Testis (tissue), 3 donors: ENCODE data around the gene KL. TPM values are rescaled to one million over a fixed set of nuclear protein-coding genes. Genes with fewer than 3 reads are reported as not detected.

Source experiments
- DNase-seq: peaks from one replicate; pipeline ENCODE4 v3.0.0-alpha.2; 2019
- H3K27ac ChIP-seq, 2 donors: fragments of 200-600 bp; sonication (generic); one replicate each; pipeline ENCODE4 v1.5.1; 2019
- H3K27me3 ChIP-seq: fragments of 200-600 bp; sonication (generic); one replicate; pipeline ENCODE4 v1.5.1; 2019
- H3K36me3 ChIP-seq: fragments of 200-600 bp; sonication (generic); one replicate; pipeline ENCODE4 v1.5.1; 2017; ENCODE audit warnings: low read depth; ENCODE audit errors: missing control alignments
- H3K4me1 ChIP-seq: fragments of 200-600 bp; sonication (generic); one replicate; pipeline ENCODE4 v1.5.1; 2019
- H3K4me3 ChIP-seq, 2 donors: fragments of 200-600 bp; sonication (generic); one replicate each; pipeline ENCODE4 v1.5.1; 2017 to 2019
- H3K9me3 ChIP-seq: fragments of 200-600 bp; sonication (generic); one replicate; pipeline ENCODE4 v1.5.1; 2017
- POLR2A ChIP-seq: fragments of 450-650 bp; IDR thresholded peaks from one replicate; pipeline ENCODE4 v1.6.1; 2017; ENCODE audit warnings: antibody characterized with exemption, mild to moderate bottlenecking, moderate library complexity
- WGBS, 2 donors: methylation state at CpG; one replicate each; pipeline ENCODE4 v1.1.5; 2018; 5-methylcytosine and 5-hydroxymethylcytosine counted together
- intact Hi-C: fragments of 100-400 bp; cut with DNase I; formaldehyde crosslinking; loops from one replicate; pipeline ENCODE4 v1.15.1; 2023; ENCODE audit warnings: low total_unique reads
- polyA plus RNA-seq: library from polyadenylated mRNA; stranded (reverse); fragments of 350-450 nt; fragmentation: Illumina TruSeq; extraction: RNeasy Lipid Tissue Mini Kit (QIAGEN cat#74804); gene quantifications from one replicate; pipeline ENCODE4 v1.2.3, GENCODE V29; 2014; ENCODE audit warnings: low read depth, low replicate concordance; ENCODE audit not compliant: insufficient read depth
- total RNA-seq, 2 donors: library from RNA; depleted of rRNA; stranded (reverse); fragments of >200 nt; gene quantifications; one replicate each; pipeline ENCODE4 v1.2.3, GENCODE V29; 2016
- TF ChIP-seq, protein P1 (sequence below), 3 experiments: fragments of 450-650 bp in 2 of 3; fragments of 200-600 bp in 1 of 3; sonication (generic) in 1 of 3; IDR thresholded peaks; one replicate each; pipeline ENCODE4 v1.5.1; 2016 to 2019; ENCODE audit warnings: antibody characterized with exemption in 3 of 3, mild to moderate bottlenecking in 2 of 3, moderate library complexity in 1 of 3

Gene KL
- total and polyA plus RNA-seq, 3 donors from 2014 or later, result 0.81 to 1.6 (median 1.1) TPM

DNA sequence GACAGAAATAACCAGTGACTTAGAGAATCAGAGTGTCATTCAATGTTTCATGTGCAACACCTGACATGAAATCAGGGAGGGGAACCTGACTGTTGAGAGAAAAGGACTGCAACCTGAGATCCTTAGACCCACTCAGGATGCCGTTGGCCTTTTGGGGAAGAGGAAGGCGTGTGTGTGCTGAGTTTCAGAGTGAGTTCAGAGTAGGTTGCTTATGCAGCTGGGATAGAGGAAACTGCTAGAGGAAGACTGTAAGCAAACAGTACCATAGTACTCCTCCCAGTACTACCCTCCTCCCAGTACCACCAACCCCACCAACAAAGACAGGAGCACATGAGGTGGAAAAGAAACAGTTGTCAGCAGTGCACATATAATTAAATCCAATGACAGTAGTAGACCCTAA, 63.7 kb downstream of the KL start:
- intact Hi-C loops, result no loop called here
- no peaks in the 10 kb centered on the region for H3K27me3 ChIP-seq
- 80 to 81% methylated on average over 2 of the region's 2 CpGs for WGBS, 2 donors
- no peak overlapping the region for H3K4me3 ChIP-seq
- no peaks in the 10 kb centered on the region for H3K36me3 ChIP-seq
- no peak for TF ChIP-seq POLR2A
- TF ChIP-seq, protein P1, sequence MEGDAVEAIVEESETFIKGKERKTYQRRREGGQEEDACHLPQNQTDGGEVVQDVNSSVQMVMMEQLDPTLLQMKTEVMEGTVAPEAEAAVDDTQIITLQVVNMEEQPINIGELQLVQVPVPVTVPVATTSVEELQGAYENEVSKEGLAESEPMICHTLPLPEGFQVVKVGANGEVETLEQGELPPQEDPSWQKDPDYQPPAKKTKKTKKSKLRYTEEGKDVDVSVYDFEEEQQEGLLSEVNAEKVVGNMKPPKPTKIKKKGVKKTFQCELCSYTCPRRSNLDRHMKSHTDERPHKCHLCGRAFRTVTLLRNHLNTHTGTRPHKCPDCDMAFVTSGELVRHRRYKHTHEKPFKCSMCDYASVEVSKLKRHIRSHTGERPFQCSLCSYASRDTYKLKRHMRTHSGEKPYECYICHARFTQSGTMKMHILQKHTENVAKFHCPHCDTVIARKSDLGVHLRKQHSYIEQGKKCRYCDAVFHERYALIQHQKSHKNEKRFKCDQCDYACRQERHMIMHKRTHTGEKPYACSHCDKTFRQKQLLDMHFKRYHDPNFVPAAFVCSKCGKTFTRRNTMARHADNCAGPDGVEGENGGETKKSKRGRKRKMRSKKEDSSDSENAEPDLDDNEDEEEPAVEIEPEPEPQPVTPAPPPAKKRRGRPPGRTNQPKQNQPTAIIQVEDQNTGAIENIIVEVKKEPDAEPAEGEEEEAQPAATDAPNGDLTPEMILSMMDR (IDR thresholded peaks at IDR 0.05), result no peak
- no peaks in the 10 kb centered on the region for H3K4me1 ChIP-seq
- H3K9me3 ChIP-seq, result no peaks in the 10 kb centered on the region
- H3K27ac ChIP-seq, result no peak overlapping the region
- DNase-seq, result no peak

DNA sequence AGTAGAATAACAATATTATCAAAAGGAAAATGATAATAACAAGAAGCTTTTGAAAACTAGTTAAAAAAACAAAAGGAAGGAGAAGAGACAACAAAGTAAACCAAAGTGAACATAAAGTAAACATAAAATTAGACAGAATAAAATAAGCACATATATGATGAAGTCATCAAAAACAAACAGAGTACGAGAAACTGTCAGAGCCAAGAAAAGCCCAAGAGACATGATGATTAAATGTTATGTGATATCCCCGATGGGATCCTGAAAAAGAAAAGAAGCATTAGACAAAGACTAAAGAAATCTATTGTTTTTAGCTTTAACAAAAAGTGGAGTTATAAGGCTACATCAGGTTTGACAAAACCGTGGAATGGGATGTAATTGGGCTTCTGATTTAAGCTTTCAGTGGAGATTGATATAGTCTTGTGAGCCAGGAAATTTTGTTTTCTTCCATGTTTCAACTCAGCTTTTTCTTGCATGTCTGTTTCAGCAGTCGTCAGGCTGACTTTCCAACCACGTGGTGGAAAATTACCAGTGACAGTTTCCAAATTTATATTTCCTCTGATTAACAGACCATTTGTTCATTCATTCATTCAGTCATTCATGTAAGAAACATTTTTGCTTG, 64.9 kb downstream of the KL start:
- WGBS, 2 donors, result 53 to 56% methylated on average over 5 of the region's 5 CpGs
- Histone ChIP-seq H3K4me1 (no peaks in the 10 kb centered on the region), H3K9me3 (no peaks in the 10 kb centered on the region), H3K36me3 (no peaks in the 10 kb centered on the region), H3K27me3 (no peaks in the 10 kb centered on the region), H3K4me3 (no peak overlapping the region), H3K27ac (no peak overlapping the region)
- intact Hi-C loops, result no loop called here
- DNase-seq, result no peak
- TF ChIP-seq, protein P1 (IDR thresholded peaks at IDR 0.05), result no peak
- TF ChIP-seq POLR2A, result no peak

DNA sequence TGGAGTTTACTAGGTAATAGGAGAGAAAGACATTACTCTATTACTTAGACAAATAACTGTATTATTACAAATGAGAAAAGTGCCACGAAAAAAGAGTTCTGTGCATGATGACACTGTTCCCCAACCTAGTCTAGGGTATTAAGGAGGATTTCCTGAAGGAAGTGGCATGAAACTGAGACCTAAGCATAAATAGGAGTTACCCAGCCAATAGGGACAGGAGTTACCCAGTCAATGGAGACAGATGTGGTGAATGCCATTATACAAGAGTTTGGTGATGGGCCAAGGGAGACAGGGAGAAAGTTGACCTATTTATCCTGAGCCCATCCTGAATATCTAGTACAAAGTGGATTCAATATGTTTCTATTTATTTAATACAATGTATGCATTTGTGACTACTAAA, 65.4 kb downstream of the KL start:
- TF ChIP-seq, protein P1 (IDR thresholded peaks at IDR 0.05), result no peak
- no peak for TF ChIP-seq POLR2A
- 69 to 78% methylated on average over 1 of the region's 1 CpG for WGBS, 2 donors
- Histone ChIP-seq H3K9me3 (no peaks in the 10 kb centered on the region), H3K27ac (no peak overlapping the region), H3K27me3 (no peaks in the 10 kb centered on the region), H3K4me3 (no peak overlapping the region), H3K4me1 (no peaks in the 10 kb centered on the region), H3K36me3 (no peaks in the 10 kb centered on the region)
- intact Hi-C loops, result no loop called here
- no peak for DNase-seq

DNA sequence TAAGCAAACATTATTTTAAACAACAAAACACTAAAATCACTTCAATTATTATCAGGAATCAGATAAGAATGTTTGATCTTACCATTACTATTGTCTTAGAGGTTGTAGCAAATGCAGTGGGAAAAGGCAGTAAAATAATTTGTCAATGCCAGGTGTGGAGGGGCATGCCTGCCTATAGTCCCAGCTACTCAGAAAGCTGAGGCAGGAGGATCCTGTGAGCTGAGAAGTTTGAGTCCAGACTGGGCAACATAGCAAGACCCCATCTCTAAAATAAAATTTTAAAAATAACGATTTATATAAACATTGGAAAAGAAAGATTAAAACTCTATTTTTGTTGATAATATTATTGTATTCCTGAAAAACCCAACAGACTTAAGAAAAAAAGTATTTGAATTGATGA, 66.8 kb downstream of the KL start:
- H3K27ac ChIP-seq, result no peak overlapping the region
- TF ChIP-seq POLR2A, result no peak
- TF ChIP-seq, protein P1 (IDR thresholded peaks at IDR 0.05), result no peak
- H3K4me1 ChIP-seq, result no peaks in the 10 kb centered on the region
- DNase-seq, result no peak
- H3K27me3 ChIP-seq, result no peaks in the 10 kb centered on the region
- H3K4me3 ChIP-seq, result no peak overlapping the region
- intact Hi-C loops, result no loop called here
- no peaks in the 10 kb centered on the region for H3K36me3 ChIP-seq
- no peaks in the 10 kb centered on the region for H3K9me3 ChIP-seq
- 89 to 90% methylated on average over 1 of the region's 1 CpG for WGBS, 2 donors

DNA sequence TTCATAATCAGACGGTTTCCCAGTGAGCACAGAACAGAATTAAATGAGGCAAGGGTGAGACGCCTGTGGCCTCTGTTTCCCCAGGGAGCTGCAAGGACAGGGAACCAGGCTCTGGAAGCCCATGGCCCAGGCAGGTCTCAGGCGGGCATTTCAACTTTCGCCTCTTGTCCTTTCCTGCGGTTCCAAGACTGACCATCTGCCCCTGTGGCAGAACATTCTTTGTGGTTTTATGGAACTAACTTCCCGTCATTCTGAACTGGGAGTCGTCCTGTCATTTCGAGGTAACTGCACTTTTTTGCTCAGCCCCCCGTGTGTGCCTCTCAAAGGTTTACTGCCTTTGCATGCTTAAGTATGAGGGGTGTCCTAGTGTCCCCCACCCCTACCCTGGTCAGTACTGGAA, 70.9 kb downstream of the KL start:
- Histone ChIP-seq H3K4me1 (peaks cover 19% of the 10 kb centered on the region), H3K27ac (no peak overlapping the region), H3K36me3 (no peaks in the 10 kb centered on the region), H3K27me3 (no peaks in the 10 kb centered on the region), H3K4me3 (no peak overlapping the region), H3K9me3 (no peaks in the 10 kb centered on the region)
- TF ChIP-seq, protein P1 (IDR thresholded peaks at IDR 0.05), result no peak
- no peak for TF ChIP-seq POLR2A
- WGBS, 2 donors, result 74 to 79% methylated on average over 9 of the region's 9 CpGs
- DNase-seq, result no peak
- intact Hi-C loops, result no loop called here
